Measurements from ENCODE around the gene CRY1. TPM values are rescaled to one million over a fixed set of nuclear protein-coding genes. Genes with fewer than 3 reads are reported as not detected.

The CRY1 gene
- total and polyA plus RNA-seq, 2 of the 4 experiments (the other 2 are of a cell fraction): 5.9 to 9.9 TPM

DNA sequence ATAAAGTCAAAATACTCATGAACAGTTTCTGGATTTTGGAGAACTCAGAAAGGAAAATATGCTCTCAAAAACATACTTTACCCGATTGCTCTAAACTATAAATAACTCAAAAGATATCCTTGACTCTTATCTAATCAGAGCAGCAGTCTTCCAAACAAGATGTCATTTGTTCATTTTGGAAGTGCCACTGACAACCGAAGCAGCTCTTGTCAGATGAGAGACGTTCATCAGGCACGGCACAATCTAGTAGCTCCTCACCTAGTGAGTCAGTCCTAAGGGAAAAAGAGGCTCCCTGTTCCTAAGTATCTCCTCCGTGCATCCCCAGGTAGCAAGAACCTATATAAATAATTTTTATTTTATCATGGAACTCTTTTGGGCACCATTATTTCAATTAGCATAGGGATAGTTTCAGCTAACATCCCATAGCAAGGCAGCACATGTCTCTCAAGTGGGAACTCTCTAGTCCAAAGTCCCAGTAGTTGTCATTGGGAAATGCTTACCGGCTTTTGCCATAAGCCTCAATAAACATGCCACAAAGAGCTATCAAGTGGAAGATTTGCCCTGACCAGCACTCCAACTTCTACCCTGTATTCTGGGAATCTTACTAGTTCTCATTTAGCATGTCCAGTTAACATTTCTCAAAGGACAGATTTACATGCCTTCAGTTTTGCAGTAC, 151.7 kb downstream of the CRY1 start:
- ChIA-PET POLR2A (ENCODE audit: unreplicated experiment) (no interaction called here), CTCF (interaction anchor here (0.6 kb wide), 1 partner anchor 10 kb away, joined by 5 read pairs; no protein-coding TSS in a partner anchor)
- Histone ChIP-seq H3K9ac (ENCODE audit: low read depth, low read length) (no peak overlapping the region), H3K4me3 (ENCODE audit: insufficient read depth, low read depth, low read length) (no peak overlapping the region), H3K4me1 (ENCODE audit: control insufficient read depth, insufficient read depth, low read length) (no peaks in the 10 kb centered on the region), H3K9me3 (ENCODE audit: control insufficient read depth, insufficient read depth, low read length) (no peaks in the 10 kb centered on the region), H2AK9ac (replicated peaks; ENCODE audit: low read depth, low read length, poor library complexity) (no peak overlapping the region), H3K9me1 (ENCODE audit: insufficient read depth, low read length) (no peaks in the 10 kb centered on the region), H4K91ac (ENCODE audit: insufficient read depth, low read depth, low read length) (no peak overlapping the region), H2AK5ac (ENCODE audit: low read depth, low read length) (no peak overlapping the region), H3K36me3 (ENCODE audit: control insufficient read depth, insufficient read depth, low read length) (no peaks in the 10 kb centered on the region), H3K23ac (ENCODE audit: low read depth, low read length) (no peak overlapping the region), H4K5ac (ENCODE audit: low read depth, low read length) (no peak overlapping the region), H2BK5ac (ENCODE audit: low read depth, low read length, poor library complexity, severe bottlenecking) (no peak overlapping the region), H2BK120ac (ENCODE audit: low read depth, low read length) (no peak overlapping the region), H3K56ac (ENCODE audit: extremely low read depth, insufficient read depth, low read length) (no peak overlapping the region), H3K27me3 (ENCODE audit: control insufficient read depth, insufficient read depth, low read length) (0 out of 2 replicates have a peak, but pooled peaks cover 2% of the 10 kb centered on the region), H3K14ac (replicated peaks; ENCODE audit: low read depth, low read length) (no peak overlapping the region), H4K8ac (ENCODE audit: low read depth in 2 of 2, low read length in 2 of 2) (no peak overlapping the region), H3K4me2 (ENCODE audit: low read depth, low read length) (no peak overlapping the region), H3K18ac (ENCODE audit: low read depth, low read length) (no peak overlapping the region), H3K4ac (ENCODE audit: low read depth, low read length) (no peak overlapping the region), H2BK20ac (ENCODE audit: low read depth, low read length) (no peak overlapping the region), H3K27ac (ENCODE audit: insufficient read depth, low read length) (no peak overlapping the region), H3K79me1 (ENCODE audit: low read depth in 1 of 2, low read length in 2 of 2) (no peaks in the 10 kb centered on the region), H2AFZ (replicated peaks; ENCODE audit: low read length, poor library complexity) (no peak overlapping the region), H2BK15ac (ENCODE audit: low read depth, low read length) (no peak overlapping the region), H4K20me1 (ENCODE audit: insufficient read depth, low read length) (no peaks in the 10 kb centered on the region)
- TF ChIP-seq, protein P1, sequence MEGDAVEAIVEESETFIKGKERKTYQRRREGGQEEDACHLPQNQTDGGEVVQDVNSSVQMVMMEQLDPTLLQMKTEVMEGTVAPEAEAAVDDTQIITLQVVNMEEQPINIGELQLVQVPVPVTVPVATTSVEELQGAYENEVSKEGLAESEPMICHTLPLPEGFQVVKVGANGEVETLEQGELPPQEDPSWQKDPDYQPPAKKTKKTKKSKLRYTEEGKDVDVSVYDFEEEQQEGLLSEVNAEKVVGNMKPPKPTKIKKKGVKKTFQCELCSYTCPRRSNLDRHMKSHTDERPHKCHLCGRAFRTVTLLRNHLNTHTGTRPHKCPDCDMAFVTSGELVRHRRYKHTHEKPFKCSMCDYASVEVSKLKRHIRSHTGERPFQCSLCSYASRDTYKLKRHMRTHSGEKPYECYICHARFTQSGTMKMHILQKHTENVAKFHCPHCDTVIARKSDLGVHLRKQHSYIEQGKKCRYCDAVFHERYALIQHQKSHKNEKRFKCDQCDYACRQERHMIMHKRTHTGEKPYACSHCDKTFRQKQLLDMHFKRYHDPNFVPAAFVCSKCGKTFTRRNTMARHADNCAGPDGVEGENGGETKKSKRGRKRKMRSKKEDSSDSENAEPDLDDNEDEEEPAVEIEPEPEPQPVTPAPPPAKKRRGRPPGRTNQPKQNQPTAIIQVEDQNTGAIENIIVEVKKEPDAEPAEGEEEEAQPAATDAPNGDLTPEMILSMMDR (conservative IDR thresholded peaks at IDR 0.05; ENCODE audit: low read depth, low read length): no peak
- no peak for TF ChIP-seq MAZ (IDR thresholded peaks at IDR 0.05; ENCODE audit: borderline replicate concordance, low read depth, low read length)
- TF ChIP-seq FOS (IDR thresholded peaks at IDR 0.05; ENCODE audit: low read depth, low read length): no peak
- TF ChIP-seq CHD1 (IDR thresholded peaks at IDR 0.05; ENCODE audit: low read depth, low read length): no peak
- TF ChIP-seq, protein P2, sequence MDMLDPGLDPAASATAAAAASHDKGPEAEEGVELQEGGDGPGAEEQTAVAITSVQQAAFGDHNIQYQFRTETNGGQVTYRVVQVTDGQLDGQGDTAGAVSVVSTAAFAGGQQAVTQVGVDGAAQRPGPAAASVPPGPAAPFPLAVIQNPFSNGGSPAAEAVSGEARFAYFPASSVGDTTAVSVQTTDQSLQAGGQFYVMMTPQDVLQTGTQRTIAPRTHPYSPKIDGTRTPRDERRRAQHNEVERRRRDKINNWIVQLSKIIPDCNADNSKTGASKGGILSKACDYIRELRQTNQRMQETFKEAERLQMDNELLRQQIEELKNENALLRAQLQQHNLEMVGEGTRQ (IDR thresholded peaks at IDR 0.05; ENCODE audit: low read depth, low read length): no peak
- no peak for TF ChIP-seq SMC3 (IDR thresholded peaks at IDR 0.05; ENCODE audit: low read depth, low read length)
- ATAC-seq (ENCODE audit: low read depth): no peak
- BruUV-seq (replicated peaks): no TSS peak
- in situ Hi-C loops (cut with MboI; ENCODE audit: low sequenced_read_pairs) (no loop called here), intact Hi-C loops (cut with micrococcal nuclease) (no loop called here), dilution Hi-C loops (cut with HindIII; ENCODE audit: low sequenced_read_pairs, unreplicated experiment) (no loop called here)
- WGBS, 2 experiments (ENCODE audit: extremely low coverage in 2 of 2, insufficient read length in 1 of 2): 50% methylated on average over 2 of the region's 6 CpGs; no CpG with 5 or more reads in 1 of the 2 experiments
- DNase-seq: no peak

Data from IMR-90 (cell line).